ENCODE results near the gene PRPF6. TPM values are rescaled to one million over a fixed set of nuclear protein-coding genes. Genes with fewer than 3 reads are reported as not detected.

The PRPF6 gene
- total and polyA plus RNA-seq, 2 donors (not counting 3 experiments of a cell fraction or from before 2014, with no cell fraction given): 35.3 to 67.4 TPM

DNA sequence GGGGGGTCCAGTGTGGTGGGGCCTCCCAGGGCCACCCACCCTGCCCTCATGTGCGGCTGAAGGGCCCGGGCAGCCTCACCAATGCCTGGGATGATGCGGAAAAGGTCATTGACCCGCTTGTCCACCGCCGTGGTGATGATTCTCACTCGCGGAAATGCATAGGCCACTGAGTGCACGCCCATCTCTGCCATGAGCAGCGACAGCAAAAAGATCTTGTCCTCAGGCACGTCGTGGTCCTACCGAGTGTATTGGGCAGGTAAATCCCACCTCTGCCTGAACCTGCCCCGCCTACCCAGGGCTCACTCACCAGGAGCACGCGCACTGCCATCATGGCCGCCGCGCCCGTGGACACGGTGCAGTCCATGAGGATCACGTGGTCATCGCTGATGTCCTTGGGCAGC lies 40.9 kb upstream of the PRPF6 start:
- H3K36me3 ChIP-seq (ENCODE audit: control insufficient read depth in 2 of 2, extremely low read depth in 1 of 2, insufficient read depth in 2 of 2, low read length in 2 of 2): peaks cover 8 to 39% of the 10 kb centered on the region in 2 experiments
- no peaks in the 10 kb centered on the region for H3K27me3 ChIP-seq (ENCODE audit: control insufficient read depth in 2 of 2, insufficient read depth in 2 of 2, low read length in 2 of 2)
- CTCF ChIA-PET: interaction anchor here (1.4 kb wide), 1 partner anchor 34 kb away, joined by 4 read pairs; no protein-coding TSS in a partner anchor
- H3K9me3 ChIP-seq (replicated peaks; ENCODE audit: control insufficient read depth, insufficient read depth, low read length): no peaks in the 10 kb centered on the region
- H3K4me1 ChIP-seq (ENCODE audit: control insufficient read depth, extremely low read depth, insufficient read depth, low read length): peaks cover 14% of the 10 kb centered on the region
- no peak overlapping the region for H3K9ac ChIP-seq (replicated peaks; ENCODE audit: extremely low read depth, insufficient read depth, low read length)
- FAIRE-seq (no peak), DNase-seq (ENCODE audit: low read depth, low spot score) (no peak)
- no peak overlapping the region for H3K27ac ChIP-seq (ENCODE audit: insufficient read depth, low read depth, low read length)
- peaks cover under 1% of the 10 kb centered on the region for H4K20me1 ChIP-seq (replicated peaks; ENCODE audit: control insufficient read depth, extremely low read depth, insufficient read depth, low read length)
- BruUV-seq (replicated peaks): TSS peak; percentile 10
- no peak overlapping the region for H3K4me2 ChIP-seq (ENCODE audit: insufficient read depth, low read length)
- H3K9me1 ChIP-seq (replicated peaks; ENCODE audit: control insufficient read depth, extremely low read depth, insufficient read depth, low read length): no peaks in the 10 kb centered on the region
- no peak overlapping the region for H3K4me3 ChIP-seq (replicated peaks in 1 of 3; ENCODE audit: insufficient read depth in 1 of 3, low read depth in 1 of 3, low read length in 3 of 3)
- no peak overlapping the region for H2AFZ ChIP-seq (ENCODE audit: low read depth, low read length)
- no peak for TF ChIP-seq FOS (IDR thresholded peaks at IDR 0.05; ENCODE audit: borderline replicate concordance, insufficient read depth, low read length)
- no peak for TF ChIP-seq POLR2AphosphoS5 (IDR thresholded peaks at IDR 0.05; ENCODE audit: insufficient read depth, low read depth, low read length)
- POLR2A ChIA-PET: interaction anchor here (0.7 kb wide), 1 partner anchor 34 kb away, joined by 4 read pairs; no protein-coding TSS in a partner anchor
- dilution Hi-C loops (cut with MboI; ENCODE audit: extremely low pct_ligation_motif_present, low sequenced_read_pairs): no loop called here
- H3K79me2 ChIP-seq (ENCODE audit: control insufficient read depth, insufficient read depth, low read length): peaks cover 11% of the 10 kb centered on the region
- intact Hi-C loops (cut with micrococcal nuclease): no loop called here

DNA sequence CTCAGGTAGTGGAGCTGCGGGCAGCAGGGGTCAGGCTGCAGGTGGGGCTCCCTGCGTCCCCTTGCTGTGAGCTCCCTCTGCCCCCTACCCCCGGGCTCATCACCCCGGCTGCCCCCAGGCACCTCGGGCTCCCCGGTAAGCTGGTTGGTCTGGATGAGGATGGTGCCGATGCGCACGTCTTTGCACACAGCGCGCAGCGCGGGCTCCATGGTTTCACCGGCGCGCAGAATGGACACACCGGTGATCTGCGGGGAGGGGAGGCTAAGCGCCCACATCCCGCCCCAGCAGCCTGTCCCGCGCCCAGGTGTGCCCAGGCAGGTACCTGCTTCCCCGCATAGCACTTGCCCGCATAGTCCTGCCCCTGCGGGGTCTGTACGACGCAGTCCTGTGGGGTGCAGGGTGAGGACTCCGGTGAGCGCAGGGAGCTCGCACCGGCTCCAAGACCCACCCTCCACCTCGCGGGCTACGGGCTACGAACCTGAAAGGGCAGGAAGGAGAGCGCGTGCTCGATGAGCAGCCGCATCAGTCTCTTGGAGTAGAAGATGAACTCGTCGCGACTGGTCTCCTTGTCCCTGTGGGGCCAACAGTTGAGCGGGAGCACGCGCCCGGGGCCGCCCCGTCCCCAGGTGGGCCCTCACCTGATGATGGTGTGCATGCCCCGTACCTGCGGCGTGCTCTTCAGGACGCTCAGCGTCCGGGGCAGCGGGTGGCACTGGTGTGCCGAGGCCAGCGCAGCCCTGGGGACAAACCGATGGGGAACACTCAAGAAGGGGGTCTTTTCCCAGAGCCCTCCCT lies 40.3 kb upstream of the PRPF6 start:
- DNase-seq (ENCODE audit: low read depth, low spot score) (no peak), FAIRE-seq (no peak)
- no peak for TF ChIP-seq GATA2 (IDR thresholded peaks at IDR 0.05; ENCODE audit: insufficient read depth, insufficient read length, low read depth, low read length)
- no peak for TF ChIP-seq FOS (IDR thresholded peaks at IDR 0.05; ENCODE audit: borderline replicate concordance, insufficient read depth, low read length)
- no peak for TF ChIP-seq EZH2 (IDR thresholded peaks at IDR 0.05; ENCODE audit: borderline replicate concordance, low read depth, low read length, severe bottlenecking)
- TF ChIP-seq, protein P1, sequence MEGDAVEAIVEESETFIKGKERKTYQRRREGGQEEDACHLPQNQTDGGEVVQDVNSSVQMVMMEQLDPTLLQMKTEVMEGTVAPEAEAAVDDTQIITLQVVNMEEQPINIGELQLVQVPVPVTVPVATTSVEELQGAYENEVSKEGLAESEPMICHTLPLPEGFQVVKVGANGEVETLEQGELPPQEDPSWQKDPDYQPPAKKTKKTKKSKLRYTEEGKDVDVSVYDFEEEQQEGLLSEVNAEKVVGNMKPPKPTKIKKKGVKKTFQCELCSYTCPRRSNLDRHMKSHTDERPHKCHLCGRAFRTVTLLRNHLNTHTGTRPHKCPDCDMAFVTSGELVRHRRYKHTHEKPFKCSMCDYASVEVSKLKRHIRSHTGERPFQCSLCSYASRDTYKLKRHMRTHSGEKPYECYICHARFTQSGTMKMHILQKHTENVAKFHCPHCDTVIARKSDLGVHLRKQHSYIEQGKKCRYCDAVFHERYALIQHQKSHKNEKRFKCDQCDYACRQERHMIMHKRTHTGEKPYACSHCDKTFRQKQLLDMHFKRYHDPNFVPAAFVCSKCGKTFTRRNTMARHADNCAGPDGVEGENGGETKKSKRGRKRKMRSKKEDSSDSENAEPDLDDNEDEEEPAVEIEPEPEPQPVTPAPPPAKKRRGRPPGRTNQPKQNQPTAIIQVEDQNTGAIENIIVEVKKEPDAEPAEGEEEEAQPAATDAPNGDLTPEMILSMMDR (IDR thresholded peaks at IDR 0.05; ENCODE audit: extremely low read depth in 1 of 2, insufficient read depth in 1 of 2, low read depth in 1 of 2, low read length in 2 of 2): no peak
- no peak for TF ChIP-seq MYC (IDR thresholded peaks at IDR 0.05; ENCODE audit: low read depth, low read length)
- no peak for TF ChIP-seq POLR2AphosphoS5 (IDR thresholded peaks at IDR 0.05; ENCODE audit: insufficient read depth, low read depth, low read length)
- TF ChIP-seq POLR2A (IDR thresholded peaks at IDR 0.05; ENCODE audit: low read depth, low read length): no peak
- TF ChIP-seq JUN (IDR thresholded peaks at IDR 0.05; ENCODE audit: borderline replicate concordance, insufficient read depth, insufficient read length, low read depth): no peak
- TF ChIP-seq, protein P2, sequence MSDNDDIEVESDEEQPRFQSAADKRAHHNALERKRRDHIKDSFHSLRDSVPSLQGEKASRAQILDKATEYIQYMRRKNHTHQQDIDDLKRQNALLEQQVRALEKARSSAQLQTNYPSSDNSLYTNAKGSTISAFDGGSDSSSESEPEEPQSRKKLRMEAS (IDR thresholded peaks at IDR 0.05; ENCODE audit: insufficient read depth, insufficient read length): no peak
- intact Hi-C loops (cut with micrococcal nuclease) (no loop called here), dilution Hi-C loops (cut with MboI; ENCODE audit: extremely low pct_ligation_motif_present, low sequenced_read_pairs) (no loop called here)
- no TSS peak for BruUV-seq (replicated peaks)
- ChIA-PET CTCF (interaction anchor here (1.3 to 1.4 kb wide), 2 partner anchors 33 kb away, joined by 4 to 7 read pairs; no protein-coding TSS in a partner anchor), POLR2A (no interaction called here)
- no peaks in the 10 kb centered on the region for H3K27me3 ChIP-seq (ENCODE audit: control insufficient read depth in 2 of 2, insufficient read depth in 2 of 2, low read length in 2 of 2)
- no peak overlapping the region for H2AFZ ChIP-seq (ENCODE audit: low read depth, low read length)
- no peaks in the 10 kb centered on the region for H3K9me3 ChIP-seq (replicated peaks; ENCODE audit: control insufficient read depth, insufficient read depth, low read length)
- H4K20me1 ChIP-seq (replicated peaks; ENCODE audit: control insufficient read depth, extremely low read depth, insufficient read depth, low read length): no peaks in the 10 kb centered on the region
- H3K4me3 ChIP-seq (replicated peaks in 1 of 3; ENCODE audit: insufficient read depth in 1 of 3, low read depth in 1 of 3, low read length in 3 of 3): no peak overlapping the region
- H3K79me2 ChIP-seq (ENCODE audit: control insufficient read depth, insufficient read depth, low read length): peaks cover 8% of the 10 kb centered on the region
- H3K27ac ChIP-seq (ENCODE audit: insufficient read depth, low read depth, low read length): no peak overlapping the region
- H3K4me1 ChIP-seq (ENCODE audit: control insufficient read depth, extremely low read depth, insufficient read depth, low read length): peaks cover 14% of the 10 kb centered on the region
- no peak overlapping the region for H3K4me2 ChIP-seq (ENCODE audit: insufficient read depth, low read length)
- H3K9me1 ChIP-seq (replicated peaks; ENCODE audit: control insufficient read depth, extremely low read depth, insufficient read depth, low read length): no peaks in the 10 kb centered on the region
- no peak overlapping the region for H3K9ac ChIP-seq (replicated peaks; ENCODE audit: extremely low read depth, insufficient read depth, low read length)
- peaks cover 8 to 41% of the 10 kb centered on the region in 2 experiments for H3K36me3 ChIP-seq (ENCODE audit: control insufficient read depth in 2 of 2, extremely low read depth in 1 of 2, insufficient read depth in 2 of 2, low read length in 2 of 2)
